ENCODE results near the gene ARHGEF28. TPM values are rescaled to one million over a fixed set of nuclear protein-coding genes. Genes with fewer than 3 reads are reported as not detected.

The ARHGEF28 gene
- polyA plus RNA-seq, 3 donors: not detected

DNA sequence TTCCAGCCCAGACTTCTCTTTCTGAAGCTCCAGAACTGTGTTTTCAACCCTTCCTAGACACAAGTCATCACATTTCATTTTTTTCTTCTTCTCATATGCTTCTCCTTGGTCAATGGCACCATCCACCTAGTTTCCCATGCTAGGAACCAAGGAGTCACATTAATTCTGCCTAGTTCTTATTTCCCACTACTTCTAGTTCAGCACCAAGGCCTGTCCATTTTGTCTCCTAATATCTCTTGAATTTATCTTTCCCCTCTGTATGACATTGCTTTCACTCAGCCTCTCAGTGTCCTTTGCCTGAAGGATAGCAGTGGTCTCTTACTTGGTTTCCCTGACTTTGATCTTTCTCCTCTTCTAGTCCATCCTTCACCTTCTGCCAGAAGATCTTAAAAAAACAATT lies 38.8 kb downstream of the ARHGEF28 start:
- Histone ChIP-seq H3K9me3 (replicated peaks in 1 of 2; ENCODE audit: control insufficient read depth in 1 of 2, insufficient read depth in 1 of 2, low read length in 2 of 2) (no peaks in the 10 kb centered on the region), H3K4me1 (ENCODE audit: control insufficient read depth in 1 of 2, insufficient read depth in 2 of 2, low read length in 2 of 2) (peaks cover 3 to 4% of the 10 kb centered on the region in 2 donors), H3K36me3 (replicated peaks in 1 of 2; ENCODE audit: control insufficient read depth in 1 of 2, insufficient read depth in 2 of 2, low read length in 2 of 2) (no peaks in the 10 kb centered on the region), H4K20me1 (ENCODE audit: insufficient read depth, low read length) (no peaks in the 10 kb centered on the region), H3K27ac (ENCODE audit: low read depth in 1 of 2, low read length in 2 of 2) (no peak overlapping the region), H3K27me3 (ENCODE audit: control insufficient read depth in 2 of 2, insufficient read depth in 2 of 2, low read length in 2 of 2) (no peaks in the 10 kb centered on the region), H2AFZ (ENCODE audit: insufficient read depth, low read depth, low read length, poor library complexity, severe bottlenecking) (no peak overlapping the region), H3K79me2 (ENCODE audit: insufficient read depth, low read length) (no peaks in the 10 kb centered on the region), H3K9ac (ENCODE audit: insufficient read depth, low read length, poor library complexity, severe bottlenecking) (no peak overlapping the region), H3K4me2 (replicated peaks; ENCODE audit: extremely low read depth, low read length, poor library complexity, severe bottlenecking) (no peak overlapping the region), H3K4me3 (replicated peaks in 1 of 3; ENCODE audit: low read depth in 2 of 3, low read length in 3 of 3) (no peak overlapping the region)
- Mint-ChIP-seq H3K36me3 (peaks cover 0 to 2% of the 10 kb centered on the region in 2 donors), H3K27ac (no peak overlapping the region), H3K4me3 (no peak overlapping the region), H3K4me1 (peaks cover 23% of the 10 kb centered on the region), H3K9me3 (peaks cover 0 to 2% (median 0%) of the 10 kb centered on the region in 7 donors), H3K27me3 (ENCODE audit: low read depth in 3 of 3) (no peaks in the 10 kb centered on the region)
- no peak for DNase-seq
- intact Hi-C loops (cut with micrococcal nuclease): no loop called here
- TF ChIP-seq, protein P1, sequence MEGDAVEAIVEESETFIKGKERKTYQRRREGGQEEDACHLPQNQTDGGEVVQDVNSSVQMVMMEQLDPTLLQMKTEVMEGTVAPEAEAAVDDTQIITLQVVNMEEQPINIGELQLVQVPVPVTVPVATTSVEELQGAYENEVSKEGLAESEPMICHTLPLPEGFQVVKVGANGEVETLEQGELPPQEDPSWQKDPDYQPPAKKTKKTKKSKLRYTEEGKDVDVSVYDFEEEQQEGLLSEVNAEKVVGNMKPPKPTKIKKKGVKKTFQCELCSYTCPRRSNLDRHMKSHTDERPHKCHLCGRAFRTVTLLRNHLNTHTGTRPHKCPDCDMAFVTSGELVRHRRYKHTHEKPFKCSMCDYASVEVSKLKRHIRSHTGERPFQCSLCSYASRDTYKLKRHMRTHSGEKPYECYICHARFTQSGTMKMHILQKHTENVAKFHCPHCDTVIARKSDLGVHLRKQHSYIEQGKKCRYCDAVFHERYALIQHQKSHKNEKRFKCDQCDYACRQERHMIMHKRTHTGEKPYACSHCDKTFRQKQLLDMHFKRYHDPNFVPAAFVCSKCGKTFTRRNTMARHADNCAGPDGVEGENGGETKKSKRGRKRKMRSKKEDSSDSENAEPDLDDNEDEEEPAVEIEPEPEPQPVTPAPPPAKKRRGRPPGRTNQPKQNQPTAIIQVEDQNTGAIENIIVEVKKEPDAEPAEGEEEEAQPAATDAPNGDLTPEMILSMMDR (IDR thresholded peaks at IDR 0.05): no peak

DNA sequence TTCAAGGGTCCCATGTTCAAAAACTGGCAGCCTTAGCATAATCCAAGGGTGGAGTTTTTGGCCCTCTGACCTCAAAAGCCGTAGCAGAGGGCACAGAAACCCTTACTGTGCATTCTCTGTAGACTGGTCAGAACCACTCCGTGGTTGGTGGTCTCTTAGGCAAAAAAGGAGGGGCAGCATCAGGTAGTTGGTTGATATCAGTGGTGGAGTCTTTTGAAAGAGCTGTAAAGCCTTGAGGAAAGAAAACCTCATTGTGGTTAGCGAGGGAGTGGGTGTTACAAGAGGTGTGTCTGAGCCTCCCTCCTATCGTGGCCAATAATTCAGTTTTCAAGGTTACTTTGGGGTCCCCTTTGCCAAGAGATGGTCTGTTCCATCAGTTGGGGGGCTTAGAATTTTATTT lies 40.9 kb downstream of the ARHGEF28 start:
- H3K27me3 ChIP-seq (ENCODE audit: control insufficient read depth in 2 of 2, insufficient read depth in 2 of 2, low read length in 2 of 2): no peaks in the 10 kb centered on the region
- no peaks in the 10 kb centered on the region for H4K20me1 ChIP-seq (ENCODE audit: insufficient read depth, low read length)
- no peak overlapping the region for H3K27ac ChIP-seq (ENCODE audit: low read depth in 1 of 2, low read length in 2 of 2)
- no peak overlapping the region for H2AFZ ChIP-seq (ENCODE audit: insufficient read depth, low read depth, low read length, poor library complexity, severe bottlenecking)
- WGBS (ENCODE audit: insufficient coverage): 78% methylated on average over 2 of the region's 4 CpGs
- Mint-ChIP-seq H3K27me3 (ENCODE audit: low read depth in 3 of 3) (no peaks in the 10 kb centered on the region), H3K9me3 (no peaks in the 10 kb centered on the region), H3K4me1 (peaks cover 7% of the 10 kb centered on the region), H3K36me3 (no peaks in the 10 kb centered on the region), H3K27ac (no peak overlapping the region), H3K4me3 (no peak overlapping the region)
- H3K4me2 ChIP-seq (replicated peaks; ENCODE audit: extremely low read depth, low read length, poor library complexity, severe bottlenecking): no peak overlapping the region
- no peak for DNase-seq
- no peaks in the 10 kb centered on the region for H3K79me2 ChIP-seq (ENCODE audit: insufficient read depth, low read length)
- H3K9ac ChIP-seq (ENCODE audit: insufficient read depth, low read length, poor library complexity, severe bottlenecking): no peak overlapping the region
- no peaks in the 10 kb centered on the region for H3K9me3 ChIP-seq (replicated peaks in 1 of 2; ENCODE audit: control insufficient read depth in 1 of 2, insufficient read depth in 1 of 2, low read length in 2 of 2)
- TF ChIP-seq, protein P1 (IDR thresholded peaks at IDR 0.05): no peak
- H3K4me3 ChIP-seq (replicated peaks in 1 of 3; ENCODE audit: low read depth in 2 of 3, low read length in 3 of 3): no peak overlapping the region
- H3K36me3 ChIP-seq (replicated peaks in 1 of 2; ENCODE audit: control insufficient read depth in 1 of 2, insufficient read depth in 2 of 2, low read length in 2 of 2): no peaks in the 10 kb centered on the region
- intact Hi-C loops (cut with micrococcal nuclease): no loop called here
- H3K4me1 ChIP-seq (ENCODE audit: control insufficient read depth in 1 of 2, insufficient read depth in 2 of 2, low read length in 2 of 2): peaks cover under 1 to 4% of the 10 kb centered on the region in 2 donors

Measured in CD14-positive monocyte (primary cell).